GM12878 (cell line): ENCODE results near the gene MYCBP2. TPM values are rescaled to one million over a fixed set of nuclear protein-coding genes. Genes with fewer than 3 reads are reported as not detected.

Source experiments
- CHD4 ChIP-seq: fragments of 200-600 bp; sonication (generic); IDR thresholded peaks from 2 replicates; pipeline ENCODE4 v1.6.1; 2016; ENCODE audit warnings: mild to moderate bottlenecking
- E2F4 ChIP-seq: IDR thresholded peaks from 2 replicates; pipeline ENCODE4 v1.6.1; 2012; ENCODE audit warnings: low read depth, low read length, improper control_type of control experiment
- E2F8 ChIP-seq: fragments of 450-650 bp; IDR thresholded peaks from 2 replicates; pipeline ENCODE4 v1.6.1; 2018; ENCODE audit warnings: mild to moderate bottlenecking, low read depth, moderate library complexity; ENCODE audit not compliant: partially characterized antibody
- E4F1 ChIP-seq: fragments of 450-650 bp; IDR thresholded peaks from 2 replicates; pipeline ENCODE4 v1.6.1; 2018; ENCODE audit warnings: borderline replicate concordance, mild to moderate bottlenecking; ENCODE audit not compliant: partially characterized antibody
- FOXM1 ChIP-seq: IDR thresholded peaks from 2 replicates; pipeline ENCODE4 v1.6.1; 2012; ENCODE audit warnings: low read depth, mild to moderate bottlenecking, inconsistent platforms, low read length, moderate library complexity
- IRF3 ChIP-seq: fragments of 450-650 bp; IDR thresholded peaks from 2 replicates; pipeline ENCODE4 v1.6.1; 2014; ENCODE audit warnings: mild to moderate bottlenecking
- IRF4 ChIP-seq: IDR thresholded peaks from 2 replicates; pipeline ENCODE4 v1.6.1; 2011; ENCODE audit warnings: low read depth, low read length
- IRF5 ChIP-seq: fragments of 450-650 bp; IDR thresholded peaks from 2 replicates; pipeline ENCODE4 v1.6.1; 2017; ENCODE audit warnings: borderline replicate concordance
- LARP7 ChIP-seq: fragments of 450-650 bp; IDR thresholded peaks from 2 replicates; pipeline ENCODE4 v1.6.1; 2017; ENCODE audit warnings: mild to moderate bottlenecking
- MEF2A ChIP-seq: IDR thresholded peaks from 2 replicates; pipeline ENCODE4 v1.6.1; 2011; ENCODE audit warnings: low read depth, mild to moderate bottlenecking, low read length, moderate library complexity; ENCODE audit not compliant: insufficient read depth
- PAX8 ChIP-seq: fragments of 450-650 bp; IDR thresholded peaks from 2 replicates; pipeline ENCODE4 v1.6.1; 2017; ENCODE audit warnings: mild to moderate bottlenecking, moderate library complexity
- POLR2AphosphoS5 ChIP-seq: IDR thresholded peaks from 2 replicates; pipeline ENCODE4 v1.6.1; 2011; ENCODE audit warnings: mild to moderate bottlenecking, low read length, inconsistent platforms
- REST ChIP-seq: IDR thresholded peaks from 2 replicates; pipeline ENCODE4 v1.6.1; 2012; ENCODE audit warnings: mild to moderate bottlenecking, low read depth, low read length
- SP1 ChIP-seq: IDR thresholded peaks from one replicate; pipeline ENCODE4 v1.6.1; 2011; ENCODE audit warnings: low read depth, low read length
- ZNF217 ChIP-seq: fragments of 450-650 bp; IDR thresholded peaks from 2 replicates; pipeline ENCODE4 v1.6.1; 2017; ENCODE audit warnings: antibody characterized with exemption, mild to moderate bottlenecking
- polyA plus RNA-seq, 11 experiments: library from polyadenylated mRNA; depleted of rRNA in 4 of 11; unstranded in 6 of 11; stranded (reverse) in 5 of 11; fragments of >200 nt; fragmentation: Nextera tagmentation in 4 of 11; fragmentation: Illumina TruSeq in 1 of 11; extraction: Ambion mirVana in 4 of 11; extraction: Trizol in 1 of 11; gene quantifications; 1 replicate in 1 of 11; 2 replicates in 10 of 11; pipeline versions ENCODE4 v1.2.1 to v1.2.3, GENCODE V29; 2011 to 2016; ENCODE audit warnings: inconsistent platforms in 2 of 11, missing spikeins in 2 of 11, low read depth in 1 of 11
- total RNA-seq, 4 experiments: library from RNA; depleted of rRNA in 3 of 4; stranded (reverse); fragments of >200 nt in 3 of 4; fragmentation: Illumina TruSeq in 1 of 4; extraction: Trizol in 1 of 4; gene quantifications; 2 replicates each; pipeline versions ENCODE4 v1.2.1 to v1.2.3, GENCODE V29; 2013 to 2021

Gene MYCBP2
- total and polyA plus RNA-seq, 10 of the 15 experiments (the other 5 are each of a cell fraction or from before 2014, with no cell fraction given): 51.9 to 152 (median 98.2) TPM

GRCh38 chr13:77329133-77329910, 2.4 kb upstream of the MYCBP2 start (continued):
- TF ChIP-seq E2F4: no peak; the same call in 1 of the 2 replicates
- 0 out of 2 replicates have a peak, but pooled peaks have one; percentile 25 for TF ChIP-seq REST
- 0 out of 2 replicates have a peak, but pooled peaks have one; percentile 40 for TF ChIP-seq IRF3
- TF ChIP-seq MEF2A: no peak; the same call in 1 of the 2 replicates
- no peak; the same call in none of the 2 replicates for TF ChIP-seq LARP7
- TF ChIP-seq IRF4: peak; percentile 60
- TF ChIP-seq ZNF217: 0 out of 2 replicates have a peak, but pooled peaks have one; percentile 24
- no peak for TF ChIP-seq FOXM1
- peak; percentile 86 for TF ChIP-seq POLR2AphosphoS5
- peak; percentile 38; the same call in 1 of the 2 replicates for TF ChIP-seq IRF5
- TF ChIP-seq E2F8: no peak
- TF ChIP-seq CHD4: no peak
- TF ChIP-seq PAX8: no peak; the same call in 1 of the 2 replicates
- peak; percentile 22 for TF ChIP-seq E4F1
- peak; percentile 96 for TF ChIP-seq SP1
